Chondrocyte (in vitro differentiated cells): ENCODE data around the gene RNF167. TPM values are rescaled to one million over a fixed set of nuclear protein-coding genes. Genes with fewer than 3 reads are reported as not detected.

Experiments used
- DNase-seq: peaks from one replicate; pipeline ENCODE4 v3.0.0; 2021; ENCODE audit warnings: mixed read lengths, low spot score
- H3K27ac Mint-ChIP-seq: one replicate; pipeline ENCODE4 v1.8.0; 2021; ENCODE audit warnings: mild to moderate bottlenecking, moderate library complexity, mixed read lengths; ENCODE audit not compliant: unreplicated experiment
- H3K27me3 Mint-ChIP-seq: 2 replicates; pipeline ENCODE4 v1.8.0; 2021; ENCODE audit warnings: low read depth, mixed read lengths
- H3K36me3 Mint-ChIP-seq: 2 replicates; pipeline ENCODE4 v1.8.0; 2021; ENCODE audit warnings: low read depth, mixed read lengths
- H3K4me1 Mint-ChIP-seq: 2 replicates; pipeline ENCODE4 v1.8.0; 2021; ENCODE audit warnings: low read depth, mild to moderate bottlenecking, mixed read lengths
- H3K4me3 Mint-ChIP-seq: one replicate; pipeline ENCODE4 v1.8.0; 2021; ENCODE audit warnings: mild to moderate bottlenecking, moderate library complexity, mixed read lengths; ENCODE audit not compliant: unreplicated experiment
- H3K9me3 Mint-ChIP-seq: 2 replicates; pipeline ENCODE4 v1.8.0; 2021; ENCODE audit warnings: low read depth, mixed read lengths
- total RNA-seq: library from RNA; stranded (reverse); gene quantifications from 3 replicates; pipeline ENCODE4 v1.2.1, GENCODE V29; 2021
- TF ChIP-seq, protein P1 (sequence below): fragments of 200-600 bp; sonication (generic); IDR thresholded peaks from 2 replicates; pipeline ENCODE4 v1.5.0; 2021; ENCODE audit warnings: antibody characterized with exemption, mild to moderate bottlenecking, moderate library complexity

The RNF167 gene
- total RNA-seq, 1 donor from 2014 or later: 74.5 TPM

DNA sequence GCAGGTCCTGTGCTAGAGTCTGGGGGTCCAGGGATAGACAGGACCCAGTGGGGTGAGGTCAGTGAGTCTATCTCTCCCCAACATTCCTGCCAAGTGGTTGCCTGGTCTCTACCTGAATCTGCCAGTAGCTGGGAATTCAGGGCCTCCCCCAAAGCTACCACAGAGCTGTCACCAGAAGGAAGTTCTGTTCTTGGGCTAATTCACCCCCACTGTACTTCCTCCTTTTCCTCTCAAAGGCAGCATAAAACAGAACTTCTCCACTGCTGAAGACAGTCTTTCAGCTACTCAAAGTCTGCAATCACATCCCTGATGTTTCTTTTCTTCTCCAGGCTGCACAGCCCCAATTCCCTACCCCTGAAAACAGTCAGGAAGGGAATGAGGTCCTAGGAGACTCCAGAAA lies 38.7 kb downstream of the RNF167 start:
- no peak overlapping the region for H3K4me3 Mint-ChIP-seq
- H3K36me3 Mint-ChIP-seq: peaks cover 26% of the 10 kb centered on the region
- TF ChIP-seq, protein P1, sequence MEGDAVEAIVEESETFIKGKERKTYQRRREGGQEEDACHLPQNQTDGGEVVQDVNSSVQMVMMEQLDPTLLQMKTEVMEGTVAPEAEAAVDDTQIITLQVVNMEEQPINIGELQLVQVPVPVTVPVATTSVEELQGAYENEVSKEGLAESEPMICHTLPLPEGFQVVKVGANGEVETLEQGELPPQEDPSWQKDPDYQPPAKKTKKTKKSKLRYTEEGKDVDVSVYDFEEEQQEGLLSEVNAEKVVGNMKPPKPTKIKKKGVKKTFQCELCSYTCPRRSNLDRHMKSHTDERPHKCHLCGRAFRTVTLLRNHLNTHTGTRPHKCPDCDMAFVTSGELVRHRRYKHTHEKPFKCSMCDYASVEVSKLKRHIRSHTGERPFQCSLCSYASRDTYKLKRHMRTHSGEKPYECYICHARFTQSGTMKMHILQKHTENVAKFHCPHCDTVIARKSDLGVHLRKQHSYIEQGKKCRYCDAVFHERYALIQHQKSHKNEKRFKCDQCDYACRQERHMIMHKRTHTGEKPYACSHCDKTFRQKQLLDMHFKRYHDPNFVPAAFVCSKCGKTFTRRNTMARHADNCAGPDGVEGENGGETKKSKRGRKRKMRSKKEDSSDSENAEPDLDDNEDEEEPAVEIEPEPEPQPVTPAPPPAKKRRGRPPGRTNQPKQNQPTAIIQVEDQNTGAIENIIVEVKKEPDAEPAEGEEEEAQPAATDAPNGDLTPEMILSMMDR: no peak
- no peaks in the 10 kb centered on the region for H3K27me3 Mint-ChIP-seq
- DNase-seq: no peak
- H3K27ac Mint-ChIP-seq: no peak overlapping the region
- peaks cover 16% of the 10 kb centered on the region for H3K4me1 Mint-ChIP-seq
- H3K9me3 Mint-ChIP-seq: no peaks in the 10 kb centered on the region

DNA sequence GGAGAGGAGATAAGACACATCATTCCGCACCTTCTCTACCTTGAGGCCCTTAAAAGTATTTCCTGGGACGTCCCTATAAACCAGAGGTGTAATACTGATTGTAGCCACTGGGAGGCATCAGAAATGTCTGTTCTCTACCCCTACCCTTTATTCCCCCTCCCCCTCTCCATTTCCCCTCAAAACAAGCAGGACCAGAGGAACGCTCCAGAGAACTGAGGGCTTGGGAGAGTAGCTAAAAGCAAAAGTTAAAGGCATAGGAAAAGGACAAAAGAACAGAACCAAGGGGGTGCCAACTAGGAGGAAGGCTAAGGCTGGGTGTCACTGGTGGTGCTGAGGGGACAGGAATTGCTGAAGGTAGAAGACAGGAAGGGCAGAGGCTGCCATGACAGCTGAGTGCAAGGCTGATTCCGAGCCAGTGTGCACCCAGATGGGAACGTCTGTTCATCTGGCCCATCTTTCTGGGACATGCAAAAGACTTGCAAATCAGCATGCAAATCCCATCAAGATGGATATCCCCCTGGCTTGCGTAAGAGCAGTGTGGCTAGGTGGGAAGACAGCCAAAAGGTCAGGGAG lies 40.7 kb downstream of the RNF167 start:
- Mint-ChIP-seq H3K4me3 (no peak overlapping the region), H3K27me3 (no peaks in the 10 kb centered on the region), H3K4me1 (peaks cover 8% of the 10 kb centered on the region), H3K27ac (peak overlapping the region; percentile 47), H3K36me3 (peaks cover 20% of the 10 kb centered on the region), H3K9me3 (no peaks in the 10 kb centered on the region)
- TF ChIP-seq, protein P1: peak; percentile 83
- no peak for DNase-seq

DNA sequence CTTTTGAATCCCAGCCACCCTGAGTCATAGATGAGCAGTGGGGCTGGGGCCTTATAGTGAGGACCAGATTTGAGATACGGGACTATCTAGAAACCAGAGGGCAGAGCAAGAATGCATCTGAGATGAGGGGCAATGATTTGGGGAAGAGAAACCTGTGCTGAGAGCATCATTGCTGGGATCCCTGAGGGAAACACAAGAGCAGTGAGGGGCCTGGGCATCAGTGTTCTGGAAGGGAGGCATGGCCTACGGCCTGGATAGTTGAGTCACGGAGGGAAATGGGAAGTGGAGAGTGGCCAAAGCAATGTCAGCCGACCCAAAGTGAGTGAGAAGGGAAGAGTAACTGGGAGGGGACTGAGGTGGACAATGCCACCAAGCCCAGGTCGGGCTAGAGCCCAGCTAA lies 42.2 kb downstream of the RNF167 start:
- H3K9me3 Mint-ChIP-seq: no peaks in the 10 kb centered on the region
- TF ChIP-seq, protein P1: no peak
- no peaks in the 10 kb centered on the region for H3K27me3 Mint-ChIP-seq
- H3K36me3 Mint-ChIP-seq: peaks cover 20% of the 10 kb centered on the region
- H3K27ac Mint-ChIP-seq: no peak overlapping the region
- peaks cover 19% of the 10 kb centered on the region for H3K4me1 Mint-ChIP-seq
- no peak overlapping the region for H3K4me3 Mint-ChIP-seq
- DNase-seq: no peak

DNA sequence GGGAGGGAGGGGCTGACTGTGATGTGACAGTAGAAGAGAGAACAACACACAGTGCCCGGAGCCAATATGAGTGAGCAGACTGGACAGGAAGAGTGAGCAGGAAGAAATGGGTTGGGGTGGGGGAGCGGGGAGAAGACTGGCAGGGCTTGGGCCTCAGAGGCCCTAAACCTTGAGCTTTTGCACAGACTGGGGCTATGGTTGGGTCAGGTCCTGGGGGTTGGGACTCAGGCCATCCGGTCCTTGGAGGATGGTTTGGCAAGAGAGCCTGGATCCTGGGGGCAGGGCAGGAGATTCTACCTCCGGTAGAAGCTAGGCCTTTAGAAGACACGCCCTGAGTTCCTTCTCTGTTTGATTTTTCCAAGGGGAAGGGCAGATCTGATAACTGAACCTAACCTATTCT lies 46.3 kb downstream of the RNF167 start:
- Mint-ChIP-seq H3K9me3 (no peaks in the 10 kb centered on the region), H3K4me3 (peak overlapping the region; percentile 88), H3K36me3 (peaks cover 6% of the 10 kb centered on the region), H3K4me1 (peaks cover 34% of the 10 kb centered on the region), H3K27ac (peak overlapping the region; percentile 78), H3K27me3 (no peaks in the 10 kb centered on the region)
- no peak for DNase-seq
- TF ChIP-seq, protein P1: no peak

DNA sequence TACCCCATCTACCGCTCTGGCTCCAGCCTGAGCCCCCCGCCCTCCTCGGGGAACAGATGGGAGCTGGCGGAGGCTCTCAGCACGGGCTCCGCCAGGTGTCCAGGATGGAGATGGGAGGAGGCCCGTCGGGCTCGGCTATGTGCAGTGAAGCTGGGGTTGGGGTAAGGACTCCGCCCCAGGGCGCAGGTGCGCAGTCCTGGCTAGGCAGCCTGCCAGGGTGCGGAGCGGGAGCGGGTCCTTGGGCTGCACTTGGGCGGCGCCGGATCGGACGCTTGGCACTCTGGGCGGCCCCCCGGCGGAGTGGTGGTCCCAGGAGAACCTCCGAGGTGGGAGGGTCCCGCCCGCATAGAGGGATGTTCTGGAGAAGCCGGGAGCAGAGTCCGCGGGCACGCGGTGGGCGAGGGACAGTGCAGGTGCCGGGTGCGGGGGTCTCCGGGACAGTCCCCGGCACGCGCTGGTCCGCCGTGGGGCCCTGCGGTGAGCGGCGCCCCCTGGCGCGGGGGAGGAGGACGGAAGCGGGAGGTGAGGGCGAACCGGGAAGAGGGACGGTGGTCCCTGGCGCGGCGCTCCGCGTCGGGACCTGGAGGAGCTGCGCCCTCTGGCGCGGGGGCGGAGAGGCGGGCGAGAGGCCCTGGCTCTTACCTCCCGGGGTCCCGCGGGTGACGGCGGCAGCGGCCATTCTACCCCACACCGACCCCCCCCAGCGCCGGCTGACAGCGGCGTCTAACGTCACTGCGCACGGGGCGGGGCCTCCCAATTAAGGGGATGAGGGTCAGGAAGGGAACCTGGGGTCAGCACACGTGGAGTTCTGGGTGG lies 47.1 kb downstream of the RNF167 start, which contains the start of gene CAMTA2:
CAMTA2 (minus strand) TSS at position 725 of the 816 bp plus-strand sequence. CDS start 1,453 bp downstream, outside the sequence.
- no peak for DNase-seq
- Mint-ChIP-seq H3K4me1 (peaks cover 34% of the 10 kb centered on the region), H3K27ac (peak within 1 kb of the TSS; percentile 86)

More for the DNA sequence above, 47.1 kb downstream of the RNF167 start, which contains the start of gene CAMTA2:
- TF ChIP-seq, protein P1: peak; percentile 94
- Mint-ChIP-seq H3K9me3 (no peaks in the 10 kb centered on the region), H3K4me3 (peak within 1 kb of the TSS; percentile 88), H3K36me3 (peaks cover 6% of the 10 kb centered on the region), H3K27me3 (no peaks in the 10 kb centered on the region)
